HG03460 (cell line): ENCODE results near the gene SLX4IP.

Source experiments
- ATAC-seq: cut with Tn5 transposase; IDR thresholded peaks from one replicate; pipeline ENCODE4 v1.9.1; 2021; ENCODE audit not compliant: unreplicated experiment

Gene SLX4IP

DNA sequence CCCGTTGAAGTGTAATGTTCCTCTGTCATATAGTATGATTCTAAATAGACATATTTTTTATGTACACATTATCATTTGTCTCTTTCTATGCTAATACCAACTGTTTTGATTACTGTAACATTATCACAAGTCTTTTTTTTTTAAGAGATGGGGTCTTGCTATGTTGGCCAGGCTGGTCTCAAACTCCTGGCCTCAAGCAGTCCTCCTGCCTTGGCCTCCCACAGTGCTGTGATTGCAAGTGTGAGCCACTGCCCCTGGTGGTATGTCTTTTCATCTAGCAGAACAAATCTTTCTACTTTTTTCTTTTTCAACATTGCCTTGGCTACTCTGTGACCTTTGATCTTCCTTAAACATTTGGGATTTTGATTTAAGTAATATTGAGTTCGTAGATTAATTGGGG is 57.7 kb downstream of the SLX4IP start:
- no peak for ATAC-seq

DNA sequence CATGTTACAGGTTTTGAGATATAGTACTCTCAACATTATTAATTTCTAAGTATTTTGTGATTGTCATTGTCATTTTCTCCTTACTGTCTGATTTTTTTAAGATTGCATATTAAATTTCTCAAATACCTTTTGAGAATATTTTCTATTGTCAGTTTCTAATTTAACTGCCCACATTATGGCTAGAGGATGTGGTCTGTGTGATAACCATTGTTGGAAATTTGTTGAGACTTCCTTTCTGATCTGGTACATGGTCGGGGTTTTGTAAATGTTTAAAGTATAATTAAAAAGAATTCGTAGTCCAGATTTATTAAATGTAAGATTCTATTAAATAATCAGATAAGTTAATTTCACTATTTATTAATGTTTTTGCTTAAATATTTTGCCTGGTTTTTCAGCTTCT is 60.1 kb downstream of the SLX4IP start:
- peak; percentile 53 for ATAC-seq

GRCh38 chr20:10496465-10496864 is 61.4 kb downstream of the SLX4IP start:
- no peak for ATAC-seq

GRCh38 chr20:10497283-10497682 is 62.2 kb downstream of the SLX4IP start:
- no peak for ATAC-seq

DNA sequence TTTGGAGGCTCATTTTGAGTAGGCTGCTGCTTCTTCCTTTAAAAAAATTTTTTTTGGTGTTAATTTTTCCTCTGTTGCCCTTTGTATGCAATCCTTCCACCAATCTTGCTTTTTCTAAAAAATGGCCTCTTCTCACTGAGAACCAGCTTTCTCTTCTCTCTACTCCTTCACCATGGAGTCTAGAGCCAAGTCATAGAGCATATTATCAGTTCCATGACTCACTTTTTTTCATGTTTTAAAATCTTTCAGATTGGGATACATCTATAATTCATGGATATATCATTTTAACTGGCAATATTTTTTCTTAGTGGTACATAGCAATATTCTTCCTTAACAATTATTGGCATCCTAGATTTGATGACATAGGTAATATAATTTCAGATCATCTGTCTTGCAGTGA is 62.7 kb downstream of the SLX4IP start:
- no peak for ATAC-seq

GRCh38 chr20:10498200-10498599 is 63.1 kb downstream of the SLX4IP start:
- no peak for ATAC-seq

DNA sequence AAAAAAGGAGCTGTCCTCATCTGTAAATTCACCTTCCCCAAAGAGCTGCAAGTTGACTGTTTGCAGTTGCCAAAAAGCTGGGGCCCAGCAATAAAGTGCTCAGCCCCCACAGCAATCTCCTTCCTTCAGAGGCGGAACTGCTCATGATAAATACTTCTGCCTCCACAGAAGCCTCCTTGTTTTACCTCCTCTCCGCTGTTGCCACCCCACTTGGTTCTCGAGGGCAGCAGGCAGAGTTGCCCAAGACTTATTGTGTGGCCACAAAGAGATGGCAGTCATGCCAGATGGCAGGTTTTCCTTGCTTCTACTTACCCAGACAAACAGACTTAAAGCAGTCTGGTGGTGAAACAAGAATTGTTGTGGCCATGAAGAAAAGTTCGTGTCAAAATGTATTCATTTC is 66.3 kb downstream of the SLX4IP start:
- ATAC-seq, result no peak

GRCh38 chr20:10502098-10502526 is 67.0 kb downstream of the SLX4IP start:
- no peak for ATAC-seq

- ATAC-seq, result no peak
Observed at GRCh38 chr20:10504608-10504993, 69.5 kb downstream of the SLX4IP start.

- ATAC-seq, result no peak
Observed at GRCh38 chr20:10504994-10505730, 70.1 kb downstream of the SLX4IP start.

GRCh38 chr20:10505827-10506226 is 70.7 kb downstream of the SLX4IP start:
- no peak for ATAC-seq

DNA sequence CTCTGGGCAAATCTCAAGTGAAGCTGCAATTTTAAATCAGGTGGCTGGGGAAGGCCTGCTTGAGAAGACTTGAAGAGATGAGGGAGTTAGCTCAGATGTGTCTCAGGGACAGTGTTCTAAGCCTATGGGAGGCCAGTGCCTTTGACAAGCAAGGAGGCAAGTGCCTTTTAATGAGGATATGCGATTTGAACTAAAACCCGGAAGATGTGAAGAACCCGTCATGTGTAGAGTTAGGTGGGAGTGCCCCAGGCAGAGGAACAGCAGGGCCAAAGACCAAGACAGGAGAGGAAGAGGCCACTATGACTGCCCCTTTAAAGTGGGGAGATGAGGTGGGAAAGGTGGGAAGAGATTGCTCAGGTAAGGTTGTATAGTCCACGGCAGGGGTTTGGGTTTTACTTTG is 71.9 kb downstream of the SLX4IP start:
- ATAC-seq, result no peak

DNA sequence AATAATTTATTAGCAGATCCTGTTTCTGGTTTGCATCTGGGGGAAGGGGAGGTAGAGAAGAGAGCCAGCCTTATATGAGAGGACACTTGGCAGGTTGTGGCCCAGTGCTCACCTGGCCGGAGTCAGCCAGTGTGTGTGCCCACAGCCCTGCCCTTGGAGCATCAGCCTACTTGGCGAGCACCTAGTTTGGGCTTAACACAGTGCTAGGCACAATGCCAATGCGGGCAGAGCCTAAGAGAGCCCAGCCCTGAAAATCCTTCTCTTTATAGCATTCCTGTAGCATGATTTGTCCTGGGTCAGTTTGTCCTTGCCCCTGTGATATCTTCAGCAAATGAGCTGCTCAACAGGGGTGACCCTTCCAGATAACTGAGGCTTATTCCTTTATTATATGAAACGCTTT is 73.0 kb downstream of the SLX4IP start:
- ATAC-seq, result no peak

GRCh38 chr20:10508468-10509251 is 73.6 kb downstream of the SLX4IP start:
- no peak for ATAC-seq

- no peak for ATAC-seq
Observed at GRCh38 chr20:10509376-10509775, 74.3 kb downstream of the SLX4IP start.

DNA sequence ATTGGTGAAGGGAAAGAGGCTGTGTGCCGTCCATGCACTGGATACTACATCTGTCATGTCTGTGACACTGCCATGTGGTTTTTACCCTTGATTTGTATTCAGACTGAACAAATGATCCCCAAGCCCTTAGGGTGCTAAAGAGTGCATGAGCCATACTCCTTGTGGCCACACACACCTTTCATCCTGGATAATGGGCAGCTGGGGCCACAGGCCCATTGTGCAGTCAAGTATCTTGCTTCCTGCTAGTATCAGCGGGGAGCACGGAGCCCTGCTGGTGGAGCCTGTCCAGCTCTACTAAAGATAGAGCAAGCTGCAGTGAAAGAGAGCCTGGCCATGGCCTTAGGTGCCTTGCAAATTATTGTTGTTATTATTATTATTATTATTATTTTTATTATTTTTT is 75.1 kb downstream of the SLX4IP start:
- ATAC-seq, result no peak

DNA sequence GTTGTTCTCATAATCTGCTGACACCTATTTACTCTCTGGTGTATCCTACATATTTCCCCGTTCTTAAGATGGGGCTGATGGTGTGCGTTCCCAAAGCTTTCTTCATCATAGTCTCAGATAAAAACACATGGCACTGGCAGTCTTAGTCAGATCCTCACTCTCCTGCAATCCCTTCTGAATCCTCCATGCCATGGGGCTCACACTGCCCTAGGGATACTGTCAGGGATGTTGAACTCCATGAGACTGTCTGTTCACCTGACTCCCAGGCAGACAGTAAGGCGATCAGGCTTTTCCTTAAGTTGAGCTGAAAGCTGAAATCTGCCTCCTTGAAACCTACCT is 76.0 kb downstream of the SLX4IP start:
- no peak for ATAC-seq

DNA sequence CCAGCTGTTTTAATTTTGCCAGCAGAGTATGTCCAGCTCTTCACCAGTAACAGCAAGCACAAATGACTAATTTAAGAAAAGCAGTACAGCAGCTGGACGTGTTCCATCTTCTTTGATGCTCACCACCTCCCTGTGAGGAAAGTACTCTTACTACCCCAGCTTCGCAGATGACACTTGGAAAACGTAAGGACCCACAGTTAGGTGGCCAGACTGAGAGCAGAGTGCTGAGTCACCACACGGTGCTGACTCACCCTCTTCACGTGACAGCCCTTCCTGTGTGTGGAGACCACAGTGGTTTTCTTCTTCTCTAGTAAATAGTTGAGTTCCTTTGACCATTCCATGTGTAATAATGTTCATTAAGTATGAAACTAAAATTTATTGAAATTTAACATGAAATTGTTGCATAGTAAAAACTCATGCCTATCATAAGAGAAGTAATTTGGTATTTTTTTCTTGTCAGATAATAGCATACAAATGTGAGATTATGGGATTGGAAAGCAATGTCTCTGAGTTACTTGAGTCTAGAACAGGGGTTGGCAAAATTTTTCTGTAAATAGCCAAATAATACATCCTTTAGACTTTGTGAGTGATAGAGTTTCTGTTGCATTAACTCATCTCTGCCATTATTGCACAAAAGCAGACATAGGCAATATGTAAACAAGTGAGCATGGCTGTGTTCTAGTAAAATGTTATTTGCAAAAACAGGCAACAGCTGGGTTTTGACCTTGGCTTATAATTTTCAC is 76.6 kb downstream of the SLX4IP start:
- ATAC-seq, result peak; percentile 95

GRCh38 chr20:10513061-10513460 is 78.0 kb downstream of the SLX4IP start:
- ATAC-seq, result no peak

DNA sequence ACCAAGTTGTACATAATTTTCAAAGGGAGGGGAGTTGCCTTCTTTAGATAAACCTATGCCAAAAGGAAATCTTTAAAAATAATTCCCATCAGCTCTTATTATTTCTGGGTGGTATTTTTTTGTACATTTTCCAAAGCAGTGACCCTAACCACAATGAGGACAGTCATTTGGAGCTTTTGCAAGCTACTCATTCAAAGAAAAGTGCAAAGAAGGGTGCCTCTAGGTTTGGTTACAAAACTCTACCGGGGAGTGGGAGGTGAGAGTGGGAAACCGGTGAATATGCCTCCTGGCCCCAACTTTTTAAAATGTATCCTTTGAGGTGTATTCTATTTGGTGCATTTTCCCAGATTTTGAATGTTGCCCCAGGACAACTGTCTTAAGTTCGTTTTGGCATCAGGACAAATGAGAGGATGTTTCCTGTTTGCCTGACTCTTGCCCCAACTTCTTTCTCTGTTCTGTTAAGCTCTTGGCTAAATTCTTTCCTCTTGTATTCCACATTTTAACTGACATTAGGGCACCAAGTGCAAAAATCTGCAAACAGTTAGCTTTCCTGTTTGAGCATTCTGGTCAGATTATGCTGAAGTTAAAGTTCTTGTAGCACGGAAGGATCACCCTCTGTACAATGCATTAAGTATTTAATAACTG is 78.9 kb downstream of the SLX4IP start:
- no peak for ATAC-seq

DNA sequence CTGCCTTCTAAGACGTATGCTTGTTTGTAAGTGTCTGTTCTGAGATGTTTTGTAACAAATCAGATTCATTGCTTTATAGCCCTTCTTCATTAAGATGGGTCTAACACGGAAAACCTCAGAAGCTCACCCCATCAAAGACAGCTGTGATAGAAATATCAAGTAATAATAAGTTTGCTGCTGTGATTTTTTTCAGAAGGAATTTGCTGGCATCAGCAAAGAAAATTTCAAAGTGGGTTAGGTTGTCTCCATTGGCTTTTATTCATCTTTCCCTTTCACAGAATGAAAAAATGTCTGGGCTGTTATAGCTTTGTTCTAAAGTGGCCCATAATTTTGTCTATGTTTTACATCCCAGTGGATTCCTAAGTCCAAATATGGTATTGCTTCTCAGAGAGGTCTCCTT is 81.4 kb downstream of the SLX4IP start:
- ATAC-seq, result no peak
